Left ventricle myocardium inferior (tissue), 1 donor: ENCODE results near the gene OCEL1. TPM values are rescaled to one million over a fixed set of nuclear protein-coding genes. Genes with fewer than 3 reads are reported as not detected.

Experiments used
- DNase-seq: peaks from one replicate; pipeline ENCODE4 v3.0.0-alpha.2; 2020
- H3K27ac ChIP-seq: fragments of 200-600 bp; replicated peaks from 2 replicates; pipeline ENCODE4 v1.8.0; 2021
- H3K27me3 ChIP-seq: fragments of 200-600 bp; 2 replicates; pipeline ENCODE4 v1.8.0; 2021; ENCODE audit warnings: low read depth
- H3K36me3 ChIP-seq: fragments of 200-600 bp; 2 replicates; pipeline ENCODE4 v1.8.0; 2021
- H3K4me1 ChIP-seq: fragments of 200-600 bp; 2 replicates; pipeline ENCODE4 v1.8.0; 2021
- H3K4me3 ChIP-seq: fragments of 200-600 bp; 2 replicates; pipeline ENCODE4 v1.8.0; 2021; ENCODE audit warnings: mild to moderate bottlenecking, moderate library complexity
- H3K9me3 ChIP-seq: fragments of 200-600 bp; replicated peaks from 2 replicates; pipeline ENCODE4 v1.8.0; 2021
- intact Hi-C: fragments of 100-400 bp; cut with micrococcal nuclease; formaldehyde crosslinking; loops from one replicate; pipeline ENCODE4 v1.11.0; 2022
- total RNA-seq: library from RNA; stranded (reverse); fragmentation: NEBNext Ultra II Directional; extraction: Animal tissue kit (Norgen Biotek cat#: 25700); gene quantifications from one replicate; pipeline ENCODE4 v1.2.1, GENCODE V29; 2021
- TF ChIP-seq, protein P1 (sequence below): fragments of 200-600 bp; IDR thresholded peaks from 2 replicates; pipeline ENCODE4 v1.8.0; 2021; ENCODE audit warnings: antibody characterized with exemption, mild to moderate bottlenecking, borderline replicate concordance
- donor health status: DM: no; HTN: yes; CAD: no; lungs with severe emphysema.

The OCEL1 gene
- total RNA-seq, 1 donor from 2014 or later: 21.2 TPM

GRCh38 chr19:17196610-17197009 lies 29.4 kb upstream of the OCEL1 start:
- H3K27ac ChIP-seq: no peak overlapping the region
- peaks cover 86% of the 10 kb centered on the region for H3K36me3 ChIP-seq
- no peak for DNase-seq
- no peaks in the 10 kb centered on the region for H3K9me3 ChIP-seq
- no peak overlapping the region for H3K4me3 ChIP-seq
- intact Hi-C loops: no loop called here
- H3K27me3 ChIP-seq: no peaks in the 10 kb centered on the region
- H3K4me1 ChIP-seq: peaks cover 4% of the 10 kb centered on the region
- TF ChIP-seq, protein P1, sequence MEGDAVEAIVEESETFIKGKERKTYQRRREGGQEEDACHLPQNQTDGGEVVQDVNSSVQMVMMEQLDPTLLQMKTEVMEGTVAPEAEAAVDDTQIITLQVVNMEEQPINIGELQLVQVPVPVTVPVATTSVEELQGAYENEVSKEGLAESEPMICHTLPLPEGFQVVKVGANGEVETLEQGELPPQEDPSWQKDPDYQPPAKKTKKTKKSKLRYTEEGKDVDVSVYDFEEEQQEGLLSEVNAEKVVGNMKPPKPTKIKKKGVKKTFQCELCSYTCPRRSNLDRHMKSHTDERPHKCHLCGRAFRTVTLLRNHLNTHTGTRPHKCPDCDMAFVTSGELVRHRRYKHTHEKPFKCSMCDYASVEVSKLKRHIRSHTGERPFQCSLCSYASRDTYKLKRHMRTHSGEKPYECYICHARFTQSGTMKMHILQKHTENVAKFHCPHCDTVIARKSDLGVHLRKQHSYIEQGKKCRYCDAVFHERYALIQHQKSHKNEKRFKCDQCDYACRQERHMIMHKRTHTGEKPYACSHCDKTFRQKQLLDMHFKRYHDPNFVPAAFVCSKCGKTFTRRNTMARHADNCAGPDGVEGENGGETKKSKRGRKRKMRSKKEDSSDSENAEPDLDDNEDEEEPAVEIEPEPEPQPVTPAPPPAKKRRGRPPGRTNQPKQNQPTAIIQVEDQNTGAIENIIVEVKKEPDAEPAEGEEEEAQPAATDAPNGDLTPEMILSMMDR: no peak

GRCh38 chr19:17197666-17198065 lies 28.4 kb upstream of the OCEL1 start:
- no peak for DNase-seq
- Histone ChIP-seq H3K27ac (no peak overlapping the region), H3K9me3 (no peaks in the 10 kb centered on the region), H3K4me3 (no peak overlapping the region), H3K4me1 (peaks cover 4% of the 10 kb centered on the region), H3K27me3 (no peaks in the 10 kb centered on the region), H3K36me3 (peaks cover 86% of the 10 kb centered on the region)
- TF ChIP-seq, protein P1: no peak
- intact Hi-C loops: no loop called here

DNA sequence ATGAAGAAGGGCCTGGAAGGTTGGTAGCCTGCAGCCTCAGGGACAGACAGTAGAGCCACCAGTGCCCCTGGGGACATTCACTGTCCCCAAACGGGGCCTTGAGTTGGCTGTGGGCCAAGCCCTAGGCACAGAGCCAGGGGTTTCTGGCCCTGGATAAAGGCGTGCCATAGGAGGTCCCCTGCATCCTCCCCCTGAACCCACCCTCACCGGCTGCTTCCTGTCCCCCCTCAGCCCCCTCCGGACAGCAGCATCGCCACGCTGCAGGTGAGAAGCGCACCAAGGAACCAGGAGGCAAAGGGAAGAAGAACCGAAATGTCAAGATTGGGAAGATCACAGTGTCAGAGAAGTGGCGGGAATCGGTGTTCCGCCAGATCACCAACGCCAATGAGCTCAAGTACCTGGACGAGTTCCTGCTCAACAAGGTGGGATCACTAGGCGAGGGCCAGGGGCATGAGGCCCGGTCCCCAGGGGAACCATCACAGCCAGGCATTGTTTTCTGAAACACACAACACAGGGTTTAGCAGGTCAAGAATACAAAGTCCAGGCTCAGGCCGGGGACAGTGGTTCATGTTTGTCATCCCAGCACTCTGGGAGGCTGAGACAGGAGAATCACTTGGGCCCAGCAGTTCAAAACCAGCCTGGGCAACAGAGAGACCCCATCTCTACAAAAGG lies 25.5 kb upstream of the OCEL1 start:
- Histone ChIP-seq H3K9me3 (no peaks in the 10 kb centered on the region), H3K4me3 (no peak overlapping the region), H3K27me3 (no peaks in the 10 kb centered on the region), H3K27ac (no peak overlapping the region), H3K4me1 (peaks cover 4% of the 10 kb centered on the region), H3K36me3 (peaks cover 79% of the 10 kb centered on the region)
- TF ChIP-seq, protein P1: no peak
- intact Hi-C loops: no loop called here
- DNase-seq: no peak

DNA sequence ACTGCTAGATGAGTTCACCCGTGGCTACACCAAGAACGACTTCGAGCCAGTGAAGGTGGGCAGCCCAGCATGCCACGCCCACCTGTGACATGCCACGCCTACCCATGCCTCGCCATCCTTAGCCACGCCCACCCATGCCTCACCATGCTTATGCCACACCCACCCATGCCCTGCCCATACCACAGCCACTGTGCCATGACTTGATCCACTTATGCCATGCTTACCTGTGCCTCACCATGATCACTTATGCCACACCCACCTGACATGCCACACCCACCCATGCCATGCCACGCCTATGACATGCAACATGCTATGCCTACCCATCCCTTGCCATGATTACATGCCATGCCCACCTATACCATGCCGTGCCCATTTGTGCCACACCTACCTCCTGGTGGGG lies 23.8 kb upstream of the OCEL1 start:
- DNase-seq: no peak
- intact Hi-C loops: no loop called here
- TF ChIP-seq, protein P1: no peak
- Histone ChIP-seq H3K27me3 (no peaks in the 10 kb centered on the region), H3K36me3 (peaks cover 89% of the 10 kb centered on the region), H3K27ac (no peak overlapping the region), H3K4me1 (peaks cover 4% of the 10 kb centered on the region), H3K9me3 (no peaks in the 10 kb centered on the region), H3K4me3 (no peak overlapping the region)

DNA sequence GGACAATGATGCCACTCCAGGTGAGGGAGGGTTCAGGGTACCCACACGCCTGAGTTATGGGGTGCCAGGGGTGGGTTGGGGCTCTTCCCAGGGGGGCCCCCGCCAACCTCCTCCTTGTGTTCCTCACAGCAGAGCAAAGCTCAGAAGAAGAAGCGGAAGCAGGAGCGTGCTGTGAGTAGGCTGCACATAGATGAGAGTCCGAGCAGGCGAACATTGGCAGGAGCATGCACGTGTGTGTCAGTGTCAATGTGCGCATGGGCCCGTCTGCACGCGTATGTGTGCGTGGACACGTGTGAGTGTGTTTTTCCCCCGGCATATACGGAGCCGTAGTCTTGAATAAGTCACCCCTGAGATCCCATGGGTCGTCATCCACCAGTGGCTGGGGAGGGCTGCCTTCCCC lies 23.3 kb upstream of the OCEL1 start:
- H3K9me3 ChIP-seq: no peaks in the 10 kb centered on the region
- no peak overlapping the region for H3K27ac ChIP-seq
- intact Hi-C loops: no loop called here
- H3K36me3 ChIP-seq: peaks cover 86% of the 10 kb centered on the region
- H3K27me3 ChIP-seq: no peaks in the 10 kb centered on the region
- DNase-seq: no peak
- H3K4me3 ChIP-seq: no peak overlapping the region
- TF ChIP-seq, protein P1: no peak
- H3K4me1 ChIP-seq: peaks cover 4% of the 10 kb centered on the region
